ENCODE measurements around the gene KIAA1217.

GRCh38 chr10:24404567-24404966 lies 195.6 kb downstream of the KIAA1217 start:
- TF ChIP-seq CTCF (IDR thresholded peaks at IDR 0.05), result no peak
- TF ChIP-seq POLR2A (IDR thresholded peaks at IDR 0.05; ENCODE audit: low read depth), result no peak
- no peak for TF ChIP-seq EP300 (IDR thresholded peaks at IDR 0.05)
- TF ChIP-seq POLR2AphosphoS5 (IDR thresholded peaks at IDR 0.05), result no peak

All from esophagus muscularis mucosa (tissue), 4 donors.